BLaER1 (cell line): ENCODE results near the gene BBS1.

Source experiments
- H3K27ac ChIP-seq: shearing (Covaris generic); formaldehyde crosslinking; 2 replicates; pipeline ENCODE4 v1.8.1; 2022
- H3K27me3 ChIP-seq: shearing (Covaris generic); formaldehyde crosslinking; 2 replicates; pipeline ENCODE4 v1.8.1; 2022
- H3K36me3 ChIP-seq: shearing (Covaris generic); formaldehyde crosslinking; 2 replicates; pipeline ENCODE4 v1.8.1; 2022
- H3K4me1 ChIP-seq: shearing (Covaris generic); formaldehyde crosslinking; 2 replicates; pipeline ENCODE4 v1.8.1; 2022
- H3K4me2 ChIP-seq: shearing (Covaris generic); formaldehyde crosslinking; 2 replicates; pipeline ENCODE4 v1.8.1; 2022
- H3K4me3 ChIP-seq: shearing (Covaris generic); formaldehyde crosslinking; 2 replicates; pipeline ENCODE4 v1.8.1; 2022
- H3K9ac ChIP-seq: shearing (Covaris generic); formaldehyde crosslinking; 2 replicates; pipeline ENCODE4 v1.8.1; 2022
- H3K9me3 ChIP-seq: shearing (Covaris generic); formaldehyde crosslinking; 2 replicates; pipeline ENCODE4 v1.8.1; 2022
- H4K20me1 ChIP-seq: shearing (Covaris generic); formaldehyde crosslinking; 2 replicates; pipeline ENCODE4 v1.8.1; 2022
- Cebpa-rat ChIP-seq: shearing (Covaris generic); IDR thresholded peaks from 2 replicates; pipeline ENCODE4 v1.8.1; 2022

The BBS1 gene

DNA sequence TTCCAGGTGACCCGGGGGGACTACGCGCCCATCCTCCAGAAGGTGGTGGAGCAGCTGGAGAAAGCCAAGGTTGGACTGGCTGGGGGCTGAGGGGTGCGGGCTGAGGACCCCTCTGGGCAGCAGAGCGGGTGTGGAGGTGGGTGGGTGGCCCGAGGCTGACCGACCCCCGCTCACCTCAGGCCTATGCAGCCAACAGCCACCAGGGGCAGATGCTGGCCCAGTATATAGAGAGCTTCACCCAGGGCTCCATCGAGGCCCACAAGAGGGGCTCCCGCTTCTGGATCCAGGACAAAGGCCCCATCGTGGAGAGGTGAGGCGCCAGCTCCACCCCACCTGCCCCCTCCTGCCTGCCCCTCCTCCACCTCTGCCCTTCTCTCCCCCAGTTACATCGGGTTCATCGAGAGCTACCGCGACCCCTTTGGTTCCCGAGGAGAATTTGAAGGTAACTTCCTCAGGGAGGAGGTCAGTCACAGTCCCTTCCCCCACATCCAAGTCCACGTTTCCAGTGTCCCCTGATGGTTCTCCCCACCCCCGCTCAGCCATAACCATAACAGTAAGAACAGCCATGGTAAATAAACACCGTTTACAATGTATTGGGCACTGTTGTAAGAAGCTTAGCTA lies 19.0 kb upstream of the BBS1 start:
- H3K4me2 ChIP-seq: no peak overlapping the region
- no peak overlapping the region for H3K4me3 ChIP-seq
- H3K4me1 ChIP-seq: 0 out of 2 replicates have a peak, but pooled peaks cover 8% of the 10 kb centered on the region
- H3K36me3 ChIP-seq: peaks cover 100% of the 10 kb centered on the region
- no peaks in the 10 kb centered on the region for H3K9me3 ChIP-seq
- no peak for TF ChIP-seq Cebpa-rat
- no peak overlapping the region for H3K9ac ChIP-seq
- no peaks in the 10 kb centered on the region for H3K27me3 ChIP-seq
- H4K20me1 ChIP-seq: peaks cover 5% of the 10 kb centered on the region; the same call in 1 of the 2 replicates
- no peak overlapping the region for H3K27ac ChIP-seq

DNA sequence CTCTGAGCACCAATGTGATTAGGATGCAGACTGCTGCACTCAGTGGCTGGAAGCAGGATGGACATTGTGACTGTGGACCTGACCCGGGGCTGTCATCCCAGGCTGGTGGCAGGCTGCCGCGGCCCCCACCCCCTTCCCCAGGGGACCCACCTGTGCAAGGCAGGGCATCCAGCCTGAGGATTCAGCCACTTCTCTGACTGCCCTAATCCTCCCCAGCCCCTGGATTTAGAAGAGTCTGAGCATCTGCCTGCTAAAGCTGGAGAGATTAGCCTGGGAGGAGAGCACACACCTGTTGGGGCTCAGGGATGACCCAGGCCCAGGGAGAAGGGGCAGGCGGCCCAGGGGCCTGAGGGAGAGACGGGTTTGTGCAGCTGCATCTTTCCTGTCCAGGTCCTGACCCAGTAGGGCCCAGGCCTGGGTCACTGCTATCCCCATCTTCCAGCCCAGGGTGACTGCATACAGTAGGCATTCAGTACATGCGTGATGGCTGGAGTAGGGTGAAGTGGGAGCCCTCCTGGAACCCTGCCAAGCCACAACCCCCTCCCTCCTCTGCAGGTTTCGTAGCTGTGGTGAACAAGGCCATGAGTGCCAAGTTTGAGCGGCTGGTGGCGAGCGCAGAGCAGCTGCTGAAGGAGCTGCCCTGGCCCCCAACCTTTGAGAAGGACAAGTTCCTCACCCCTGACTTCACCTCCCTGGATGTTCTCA lies 18.1 kb upstream of the BBS1 start:
- Histone ChIP-seq H3K9ac (0 out of 2 replicates have a peak overlapping the region, but pooled peaks have one; percentile 24), H3K4me2 (no peak overlapping the region), H3K9me3 (no peaks in the 10 kb centered on the region), H3K27me3 (no peaks in the 10 kb centered on the region), H3K36me3 (peaks cover 100% of the 10 kb centered on the region), H3K4me1 (0 out of 2 replicates have a peak, but pooled peaks cover 8% of the 10 kb centered on the region), H3K4me3 (no peak overlapping the region), H4K20me1 (peaks cover 5% of the 10 kb centered on the region; the same call in 1 of the 2 replicates), H3K27ac (no peak overlapping the region)
- TF ChIP-seq Cebpa-rat: no peak

DNA sequence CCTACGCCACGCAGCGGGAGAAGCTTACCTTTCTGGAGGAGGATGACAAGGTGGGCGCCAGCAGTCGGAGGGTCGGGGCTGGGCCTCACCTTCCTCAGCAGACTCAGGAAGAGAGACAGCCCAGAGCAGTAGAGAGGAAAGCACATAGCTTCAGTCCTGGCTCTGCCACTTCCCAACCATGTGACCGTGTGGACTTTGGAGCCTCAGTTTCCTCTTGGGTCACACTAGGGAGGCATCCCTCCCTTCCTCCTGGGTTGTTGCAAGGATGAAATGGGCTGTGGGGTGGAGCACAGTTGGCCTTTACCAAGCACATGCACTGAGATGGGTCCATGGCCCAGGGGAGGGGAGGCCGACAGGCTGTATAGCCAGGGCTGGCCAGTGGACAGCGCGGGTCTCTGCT lies 17.3 kb upstream of the BBS1 start:
- Histone ChIP-seq H4K20me1 (peaks cover 5% of the 10 kb centered on the region; the same call in 1 of the 2 replicates), H3K9ac (0 out of 2 replicates have a peak overlapping the region, but pooled peaks have one; percentile 24), H3K4me2 (no peak overlapping the region), H3K36me3 (peaks cover 100% of the 10 kb centered on the region), H3K4me1 (0 out of 2 replicates have a peak, but pooled peaks cover 8% of the 10 kb centered on the region), H3K27ac (no peak overlapping the region), H3K9me3 (no peaks in the 10 kb centered on the region), H3K4me3 (no peak overlapping the region), H3K27me3 (no peaks in the 10 kb centered on the region)
- no peak for TF ChIP-seq Cebpa-rat

DNA sequence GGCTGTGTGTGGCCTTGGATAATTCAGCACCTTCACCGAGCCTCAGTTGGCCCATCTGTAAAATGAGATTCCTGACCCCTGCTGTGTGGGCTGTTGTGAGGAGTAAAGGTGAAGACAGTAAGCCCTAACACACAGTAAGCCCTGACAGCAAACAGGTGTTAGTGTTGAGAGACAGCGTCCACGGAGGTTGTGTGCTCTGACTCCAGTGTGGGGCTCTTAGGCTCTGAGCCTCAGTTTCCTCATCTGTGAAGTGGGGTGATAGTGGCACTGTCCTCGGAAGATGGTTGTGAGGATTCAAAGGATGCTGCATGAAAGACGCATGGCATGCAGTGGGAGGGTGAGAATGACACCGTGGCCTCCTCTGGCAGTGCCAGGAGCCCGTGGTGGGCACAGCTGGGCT lies 16.0 kb upstream of the BBS1 start:
- Histone ChIP-seq H4K20me1 (peaks cover 5% of the 10 kb centered on the region; the same call in 1 of the 2 replicates), H3K9me3 (no peaks in the 10 kb centered on the region), H3K4me1 (0 out of 2 replicates have a peak, but pooled peaks cover 6% of the 10 kb centered on the region), H3K9ac (no peak overlapping the region), H3K36me3 (peaks cover 100% of the 10 kb centered on the region), H3K4me3 (no peak overlapping the region), H3K27ac (no peak overlapping the region), H3K4me2 (no peak overlapping the region), H3K27me3 (no peaks in the 10 kb centered on the region)
- no peak for TF ChIP-seq Cebpa-rat

DNA sequence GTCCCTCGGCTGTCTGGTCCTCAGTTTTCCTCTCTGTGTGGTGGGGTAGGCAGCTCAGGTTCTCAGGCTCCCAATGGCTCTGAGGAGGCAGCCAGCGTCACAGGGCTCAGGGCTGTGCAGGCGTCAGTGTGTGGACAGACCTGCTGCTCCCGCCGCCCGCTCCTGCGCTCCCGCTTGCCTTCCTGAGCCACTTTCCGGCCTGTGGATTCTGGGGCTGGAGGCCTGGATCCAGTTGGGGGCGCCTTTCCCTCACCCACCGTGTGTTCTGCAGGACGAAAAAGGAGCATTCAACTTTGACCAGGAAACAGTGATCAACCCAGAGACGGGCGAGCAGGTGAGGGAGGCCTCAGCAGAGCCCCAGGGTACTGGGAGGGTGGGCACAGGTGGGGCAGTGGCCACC lies 15.5 kb upstream of the BBS1 start:
- H3K4me3 ChIP-seq: no peak overlapping the region
- H4K20me1 ChIP-seq: peaks cover 5% of the 10 kb centered on the region; the same call in 1 of the 2 replicates
- H3K4me2 ChIP-seq: no peak overlapping the region
- H3K4me1 ChIP-seq: 0 out of 2 replicates have a peak, but pooled peaks cover under 1% of the 10 kb centered on the region
- H3K27ac ChIP-seq: no peak overlapping the region
- H3K36me3 ChIP-seq: peaks cover 99% of the 10 kb centered on the region
- no peaks in the 10 kb centered on the region for H3K9me3 ChIP-seq
- TF ChIP-seq Cebpa-rat: no peak
- H3K27me3 ChIP-seq: no peaks in the 10 kb centered on the region
- H3K9ac ChIP-seq: no peak overlapping the region

DNA sequence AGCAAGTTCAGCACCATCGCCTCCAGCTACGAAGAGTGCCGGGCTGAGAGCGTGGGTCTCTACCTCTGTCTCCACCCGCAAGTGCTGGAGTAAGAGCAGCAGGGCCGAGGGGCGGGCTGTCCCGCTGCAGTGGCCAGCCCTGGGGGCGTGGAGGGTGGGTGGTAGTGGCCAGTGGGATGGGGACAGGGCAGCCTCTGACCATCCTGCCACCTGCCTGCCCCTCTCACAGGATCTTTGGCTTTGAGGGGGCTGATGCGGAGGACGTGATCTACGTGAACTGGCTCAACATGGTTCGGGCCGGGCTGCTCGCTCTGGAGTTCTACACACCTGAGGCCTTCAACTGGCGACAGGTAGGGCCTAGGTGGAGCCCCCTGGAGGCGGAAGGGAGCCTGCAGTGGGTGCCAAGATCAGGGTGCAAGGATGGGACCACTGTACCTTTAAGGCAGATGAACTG lies 15.0 kb upstream of the BBS1 start:
- Histone ChIP-seq H3K9me3 (no peaks in the 10 kb centered on the region), H3K4me1 (no peaks in the 10 kb centered on the region), H4K20me1 (peaks cover 4% of the 10 kb centered on the region; the same call in 1 of the 2 replicates), H3K4me3 (no peak overlapping the region), H3K4me2 (no peak overlapping the region), H3K36me3 (peaks cover 99% of the 10 kb centered on the region), H3K27me3 (no peaks in the 10 kb centered on the region), H3K27ac (no peak overlapping the region), H3K9ac (no peak overlapping the region)
- TF ChIP-seq Cebpa-rat: no peak

DNA sequence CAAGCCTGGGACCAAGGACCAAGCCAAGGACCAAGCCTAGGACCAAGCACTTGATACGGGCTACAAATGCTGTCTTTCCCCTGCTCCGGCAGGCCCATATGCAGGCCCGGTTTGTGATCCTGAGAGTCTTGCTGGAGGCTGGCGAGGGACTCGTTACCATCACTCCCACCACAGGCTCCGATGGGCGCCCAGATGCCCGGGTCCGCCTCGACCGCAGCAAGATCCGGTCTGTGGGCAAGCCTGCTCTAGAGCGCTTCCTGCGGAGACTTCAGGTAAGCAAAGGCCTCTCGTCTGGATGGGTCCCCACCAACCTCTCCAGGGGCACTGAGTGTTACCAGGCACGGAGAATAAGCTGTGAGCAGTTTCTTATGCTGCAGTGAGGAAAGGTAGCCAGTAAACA lies 13.2 kb upstream of the BBS1 start:
- no peaks in the 10 kb centered on the region for H3K4me1 ChIP-seq
- H3K9ac ChIP-seq: no peak overlapping the region
- H3K27ac ChIP-seq: no peak overlapping the region
- TF ChIP-seq Cebpa-rat: no peak
- no peak overlapping the region for H3K4me2 ChIP-seq
- no peaks in the 10 kb centered on the region for H3K27me3 ChIP-seq
- H3K4me3 ChIP-seq: no peak overlapping the region
- no peaks in the 10 kb centered on the region for H4K20me1 ChIP-seq
- no peaks in the 10 kb centered on the region for H3K9me3 ChIP-seq
- peaks cover 98% of the 10 kb centered on the region for H3K36me3 ChIP-seq

DNA sequence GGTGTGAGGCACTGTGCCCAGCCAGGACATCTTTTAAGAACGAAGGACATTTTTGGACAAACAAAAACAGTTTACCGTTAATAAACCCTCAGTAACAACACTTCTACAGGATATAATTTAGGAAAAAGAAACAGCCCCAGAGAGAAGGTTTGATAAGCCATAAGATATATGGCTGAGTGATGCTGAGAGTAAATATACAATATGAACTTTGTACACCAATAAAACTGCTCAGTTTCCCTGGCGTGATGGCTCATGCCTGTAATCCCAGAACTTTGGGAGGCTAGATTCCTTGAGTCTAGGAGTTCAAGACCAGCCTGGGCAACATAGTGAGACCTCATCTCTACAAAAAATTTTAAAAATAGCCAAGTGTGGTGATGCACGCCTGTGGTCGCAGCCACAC lies 11.9 kb upstream of the BBS1 start:
- H4K20me1 ChIP-seq: no peaks in the 10 kb centered on the region
- no peak overlapping the region for H3K9ac ChIP-seq
- H3K9me3 ChIP-seq: no peaks in the 10 kb centered on the region
- no peak overlapping the region for H3K27ac ChIP-seq
- no peaks in the 10 kb centered on the region for H3K27me3 ChIP-seq
- peaks cover 88% of the 10 kb centered on the region for H3K36me3 ChIP-seq
- no peak for TF ChIP-seq Cebpa-rat
- H3K4me2 ChIP-seq: no peak overlapping the region
- H3K4me3 ChIP-seq: no peak overlapping the region
- no peaks in the 10 kb centered on the region for H3K4me1 ChIP-seq

GRCh38 chr11:66505276-66505816 lies 5.1 kb upstream of the BBS1 start:
- no peak for TF ChIP-seq Cebpa-rat

DNA sequence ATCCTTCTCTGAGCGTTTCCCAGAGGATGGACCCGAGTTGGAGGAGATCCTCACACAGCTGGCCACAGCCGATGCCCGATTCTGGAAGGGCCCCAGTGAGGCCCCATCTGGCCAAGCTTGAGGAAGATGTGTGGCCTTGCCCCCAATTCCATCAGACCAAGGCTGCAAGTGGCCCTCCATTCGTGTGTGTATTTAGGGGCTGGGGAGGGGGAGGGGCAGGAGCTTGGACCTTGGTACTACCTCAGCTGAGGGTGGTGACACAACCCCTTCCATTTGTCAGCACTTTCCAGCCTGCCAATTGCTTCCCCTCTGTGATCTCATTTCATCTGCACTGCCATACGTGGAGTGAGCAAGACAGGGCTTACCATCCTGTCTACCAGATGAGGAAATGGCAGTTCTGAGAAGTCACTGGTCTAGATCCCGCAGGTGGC lies 1.3 kb upstream of the BBS1 start:
- no peak overlapping the region for H3K4me2 ChIP-seq
- H3K4me3 ChIP-seq: no peak overlapping the region

More at GRCh38 chr11:66505276-66505816, 5.1 kb upstream of the BBS1 start:
- Histone ChIP-seq H3K4me1 (peaks cover 6% of the 10 kb centered on the region; the same call in 1 of the 2 replicates), H4K20me1 (no peaks in the 10 kb centered on the region), H3K36me3 (peaks cover 77% of the 10 kb centered on the region), H3K9me3 (no peaks in the 10 kb centered on the region), H3K27me3 (no peaks in the 10 kb centered on the region), H3K9ac (no peak overlapping the region), H3K4me2 (no peak overlapping the region), H3K4me3 (no peak overlapping the region), H3K27ac (no peak overlapping the region)

More for the DNA sequence above, 1.3 kb upstream of the BBS1 start:
- peaks cover 66% of the 10 kb centered on the region for H3K36me3 ChIP-seq
- TF ChIP-seq Cebpa-rat: no peak
- H3K9me3 ChIP-seq: no peaks in the 10 kb centered on the region
- no peak overlapping the region for H3K27ac ChIP-seq
- H3K9ac ChIP-seq: no peak overlapping the region
- no peaks in the 10 kb centered on the region for H3K27me3 ChIP-seq
- H3K4me1 ChIP-seq: peaks cover 17% of the 10 kb centered on the region
- H4K20me1 ChIP-seq: no peaks in the 10 kb centered on the region
